GM12875 (cell line): ENCODE measurements around the gene RND3.

Source experiments
- H3K4me3 ChIP-seq: one replicate; pipeline ENCODE4 v1.5.1; 2011; ENCODE audit warnings: low read depth, low read length, control low read depth
- TF ChIP-seq, protein P1 (sequence below): IDR thresholded peaks from 2 replicates; pipeline ENCODE4 v1.5.1; 2011; ENCODE audit warnings: low read depth, mild to moderate bottlenecking, control low read depth, inconsistent platforms, low read length, moderate library complexity, borderline replicate concordance; ENCODE audit not compliant: insufficient read depth

The RND3 gene

DNA sequence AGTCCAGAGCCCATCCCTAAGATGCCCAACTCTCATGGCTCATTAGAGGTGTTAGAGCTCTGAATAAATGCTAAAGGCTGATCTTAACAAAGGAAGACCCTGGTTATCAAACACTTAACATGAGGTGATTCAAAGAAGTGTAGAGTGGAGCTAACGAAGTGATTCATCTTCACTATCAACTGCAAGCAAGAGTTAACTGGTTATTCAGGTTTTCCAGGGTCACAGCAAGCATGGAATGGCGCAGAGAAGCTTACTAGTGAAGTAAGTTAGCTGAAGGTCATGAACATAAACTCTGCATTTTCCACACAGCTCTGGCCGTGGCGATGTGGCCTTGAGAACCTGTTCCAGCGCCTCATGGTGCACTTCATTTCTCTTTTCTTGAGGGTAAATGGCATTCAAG, 17.0 kb downstream of the RND3 start:
- TF ChIP-seq, protein P1, sequence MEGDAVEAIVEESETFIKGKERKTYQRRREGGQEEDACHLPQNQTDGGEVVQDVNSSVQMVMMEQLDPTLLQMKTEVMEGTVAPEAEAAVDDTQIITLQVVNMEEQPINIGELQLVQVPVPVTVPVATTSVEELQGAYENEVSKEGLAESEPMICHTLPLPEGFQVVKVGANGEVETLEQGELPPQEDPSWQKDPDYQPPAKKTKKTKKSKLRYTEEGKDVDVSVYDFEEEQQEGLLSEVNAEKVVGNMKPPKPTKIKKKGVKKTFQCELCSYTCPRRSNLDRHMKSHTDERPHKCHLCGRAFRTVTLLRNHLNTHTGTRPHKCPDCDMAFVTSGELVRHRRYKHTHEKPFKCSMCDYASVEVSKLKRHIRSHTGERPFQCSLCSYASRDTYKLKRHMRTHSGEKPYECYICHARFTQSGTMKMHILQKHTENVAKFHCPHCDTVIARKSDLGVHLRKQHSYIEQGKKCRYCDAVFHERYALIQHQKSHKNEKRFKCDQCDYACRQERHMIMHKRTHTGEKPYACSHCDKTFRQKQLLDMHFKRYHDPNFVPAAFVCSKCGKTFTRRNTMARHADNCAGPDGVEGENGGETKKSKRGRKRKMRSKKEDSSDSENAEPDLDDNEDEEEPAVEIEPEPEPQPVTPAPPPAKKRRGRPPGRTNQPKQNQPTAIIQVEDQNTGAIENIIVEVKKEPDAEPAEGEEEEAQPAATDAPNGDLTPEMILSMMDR, result no peak
- H3K4me3 ChIP-seq, result no peak overlapping the region

DNA sequence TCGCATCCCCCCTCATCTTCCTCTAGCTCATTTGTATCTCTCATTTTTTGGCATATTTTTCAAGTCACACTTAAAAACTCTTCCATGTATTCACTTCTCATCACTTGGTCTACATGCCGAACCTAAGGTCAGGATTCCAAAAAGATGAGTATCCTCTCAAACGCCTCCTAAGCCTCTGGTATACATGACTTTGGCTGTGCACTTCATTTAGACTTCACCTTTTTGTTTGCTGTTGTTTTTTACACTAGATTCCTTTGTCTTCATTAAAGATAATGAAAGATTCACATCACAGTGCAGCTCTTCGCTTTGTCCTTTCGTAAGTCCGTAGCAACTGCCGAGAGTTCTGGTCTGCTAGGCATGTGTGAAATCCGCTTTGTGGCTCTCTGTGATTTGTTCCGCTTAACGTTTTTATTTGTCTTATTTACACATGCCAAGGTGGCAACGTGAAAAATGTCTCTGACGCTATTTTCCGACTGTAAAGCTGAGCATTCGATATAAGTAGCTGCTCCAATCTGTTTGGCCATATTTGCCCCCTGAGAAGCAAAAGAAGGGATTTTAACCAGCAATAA, 17.7 kb downstream of the RND3 start:
- no peak overlapping the region for H3K4me3 ChIP-seq
- TF ChIP-seq, protein P1, result no peak

DNA sequence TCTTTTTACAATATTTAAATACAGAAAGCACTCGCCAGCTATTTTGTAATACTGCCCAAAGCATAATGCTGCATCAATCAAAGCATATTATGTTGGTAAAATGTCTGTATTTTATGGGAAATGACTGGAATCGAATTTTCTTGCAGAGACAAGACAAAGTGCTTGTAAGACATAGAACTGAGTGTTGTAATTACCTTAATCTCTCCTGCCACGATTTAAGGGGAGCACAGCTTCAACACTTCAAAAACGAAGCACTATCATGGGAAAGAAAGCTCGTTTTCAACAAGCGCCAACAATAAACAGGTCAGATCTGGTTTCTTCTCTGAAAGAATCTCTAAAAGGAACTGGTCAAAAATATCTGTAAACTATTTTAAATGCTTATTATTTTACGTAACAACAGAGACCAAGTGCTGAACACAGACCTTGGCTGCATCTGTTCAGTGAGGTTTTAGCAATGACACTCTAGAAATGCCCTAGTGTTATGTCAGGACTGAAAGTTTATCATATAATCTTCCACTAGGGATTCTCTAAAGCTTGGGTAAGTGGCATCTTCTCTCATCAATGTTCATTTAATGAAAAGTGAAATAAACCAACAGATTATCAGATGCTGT, 19.0 kb downstream of the RND3 start:
- no peak overlapping the region for H3K4me3 ChIP-seq
- TF ChIP-seq, protein P1, result no peak

DNA sequence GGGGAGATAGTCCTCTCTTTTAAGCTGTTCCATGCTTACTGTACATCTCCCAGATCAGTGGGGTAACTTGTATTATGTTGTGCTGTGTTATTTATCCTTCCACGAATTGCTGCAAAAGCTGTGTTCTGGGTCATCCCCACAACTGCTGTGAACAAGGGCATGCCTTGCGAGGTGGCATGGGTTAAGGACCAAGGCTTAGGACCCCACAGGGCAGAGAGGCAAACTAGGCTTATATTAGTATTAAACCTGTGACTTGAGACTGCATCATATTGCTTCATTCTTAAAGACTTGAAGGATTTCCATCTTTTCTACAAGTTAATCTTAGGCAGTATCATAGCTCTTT, 19.9 kb downstream of the RND3 start:
- H3K4me3 ChIP-seq, result no peak overlapping the region
- TF ChIP-seq, protein P1, result no peak

DNA sequence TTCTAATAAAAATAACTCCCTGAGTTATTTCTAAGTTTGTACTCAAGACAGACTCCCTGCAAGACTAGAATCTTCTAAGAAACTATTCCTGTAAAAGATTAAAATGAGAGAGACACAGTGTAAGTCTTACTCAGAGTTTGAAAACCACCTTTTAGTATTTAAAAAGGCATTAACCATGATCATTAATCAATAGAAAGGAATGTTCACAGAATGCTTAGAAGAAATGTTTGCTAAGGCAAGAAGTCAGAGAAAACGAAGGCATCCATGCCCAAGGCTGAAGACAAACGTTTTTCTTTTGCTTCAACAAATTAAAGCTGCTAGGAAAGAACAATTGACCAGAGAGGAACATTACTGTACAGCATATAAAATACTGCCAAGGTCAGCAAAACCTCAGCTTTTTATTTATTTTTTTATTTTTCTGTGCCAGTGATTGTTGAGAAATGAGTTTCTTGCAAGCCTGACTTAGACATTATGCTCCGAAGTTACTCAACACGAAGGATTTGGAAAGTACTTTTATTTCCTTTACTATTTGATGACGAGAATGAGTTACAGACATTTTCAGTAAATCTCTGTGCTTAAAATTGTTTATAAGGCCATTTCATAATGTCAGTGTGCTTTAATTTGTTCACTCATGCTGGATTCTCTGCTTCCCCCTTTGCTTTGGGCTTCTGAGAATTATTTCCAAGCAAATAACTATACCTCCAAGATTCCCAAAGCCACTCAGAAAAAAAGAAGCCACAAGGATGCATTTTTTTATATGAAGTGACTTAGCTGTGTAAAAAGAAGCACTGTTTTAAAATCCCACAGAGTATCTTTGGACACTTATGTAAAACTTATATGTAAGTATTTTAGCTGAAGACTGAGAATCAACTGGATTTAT, 20.5 kb downstream of the RND3 start:
- TF ChIP-seq, protein P1, result no peak
- H3K4me3 ChIP-seq, result no peak overlapping the region

DNA sequence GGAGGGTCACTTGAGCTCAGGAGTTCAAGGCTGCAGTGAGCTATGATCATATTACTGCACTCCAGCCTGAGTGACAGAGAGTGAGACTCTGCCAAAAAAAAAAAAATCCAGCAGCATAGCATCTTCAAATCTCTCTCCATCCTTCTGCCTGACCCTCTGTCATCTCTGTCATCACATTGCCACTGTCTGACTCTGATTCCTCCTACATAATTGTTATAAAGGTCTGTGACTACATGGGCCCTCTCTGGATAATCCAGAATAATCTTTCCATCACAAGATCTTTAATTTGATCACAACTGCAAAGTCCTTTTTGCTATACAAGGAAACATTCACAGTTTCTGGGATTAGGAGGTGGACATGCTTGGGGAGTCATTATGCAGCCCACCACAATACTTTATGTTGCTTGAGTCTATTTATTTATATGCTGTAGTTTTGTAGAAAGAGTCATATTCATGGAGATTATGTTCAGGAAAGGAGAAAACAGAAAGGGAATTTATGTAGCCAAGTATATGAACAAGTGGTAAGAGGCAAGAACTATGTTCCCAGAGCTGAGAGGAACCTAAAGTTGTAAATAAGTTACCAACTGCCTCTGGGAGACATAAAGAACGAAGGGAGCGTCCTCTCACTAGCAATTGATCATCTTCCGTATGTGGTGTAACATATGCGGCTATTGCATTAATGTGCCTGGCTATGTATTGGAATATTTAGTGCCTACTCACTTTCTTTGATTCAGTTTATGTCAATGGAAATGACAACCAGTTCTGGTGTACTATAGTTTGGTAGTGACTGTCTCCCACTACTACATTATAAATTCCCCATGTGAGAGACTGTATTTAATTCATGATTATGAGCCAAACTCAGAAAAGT, 21.5 kb downstream of the RND3 start:
- H3K4me3 ChIP-seq, result no peak overlapping the region
- TF ChIP-seq, protein P1, result no peak
